ENCODE results near the gene OR2G6.
"Not testable (repeated sequence)": the region's sequence is repeated elsewhere in the genome, so short reads cannot be mapped to it uniquely, and the experiment has no call there.

The OR2G6 gene

GRCh38 chr1:248507773-248508172, at the start of gene OR2G6:
Gene OR2G6 (plus strand): TSS chr1:248508073. CDS start chr1:248521647, 13,574 bp downstream.
- H3K4me1 Mint-ChIP-seq, H3K9me3 Mint-ChIP-seq, H3K4me3 Mint-ChIP-seq, CTCF ChIA-PET, H3K27me3 Mint-ChIP-seq, DNase-seq, H3K27ac Mint-ChIP-seq, H3K36me3 Mint-ChIP-seq: not testable (repeated sequence)

- H3K27me3 Mint-ChIP-seq, H3K4me3 Mint-ChIP-seq, H3K36me3 Mint-ChIP-seq, H3K4me1 Mint-ChIP-seq, H3K9me3 Mint-ChIP-seq, H3K27ac Mint-ChIP-seq, CTCF ChIA-PET, DNase-seq: not testable (repeated sequence)
Observed at GRCh38 chr1:248459117-248459516, 48.8 kb upstream of the OR2G6 start.

GRCh38 chr1:248471154-248471553, 36.7 kb upstream of the OR2G6 start:
- Mint-ChIP-seq H3K27ac (no peak overlapping the region), H3K27me3 (no peaks in the 10 kb centered on the region), H3K36me3 (peaks cover 13% of the 10 kb centered on the region), H3K4me3 (no peak overlapping the region), H3K4me1 (no peaks in the 10 kb centered on the region), H3K9me3 (peaks cover 8% of the 10 kb centered on the region)
- DNase-seq, result no peak
- CTCF ChIA-PET, result no interaction called here

- H3K4me3 Mint-ChIP-seq, DNase-seq, H3K9me3 Mint-ChIP-seq, H3K27me3 Mint-ChIP-seq, H3K27ac Mint-ChIP-seq, H3K4me1 Mint-ChIP-seq, CTCF ChIA-PET: not testable (repeated sequence)
- H3K36me3 Mint-ChIP-seq, result peaks cover 15% of the 10 kb centered on the region
Observed at GRCh38 chr1:248472111-248472510, 35.8 kb upstream of the OR2G6 start.

GRCh38 chr1:248473051-248473450, 34.8 kb upstream of the OR2G6 start, which contains the start of gene OR2T3:
Gene OR2T3 (plus strand): TSS chr1:248473351. CDS start chr1:248473351, 0 bp downstream.
- H3K27ac Mint-ChIP-seq, H3K4me1 Mint-ChIP-seq, H3K9me3 Mint-ChIP-seq, H3K4me3 Mint-ChIP-seq, H3K27me3 Mint-ChIP-seq, CTCF ChIA-PET, DNase-seq: not testable (repeated sequence)
- peaks cover 10% of the 10 kb centered on the region for H3K36me3 Mint-ChIP-seq

- H3K27ac Mint-ChIP-seq, CTCF ChIA-PET, DNase-seq, H3K9me3 Mint-ChIP-seq, H3K27me3 Mint-ChIP-seq, H3K4me1 Mint-ChIP-seq, H3K36me3 Mint-ChIP-seq, H3K4me3 Mint-ChIP-seq: not testable (repeated sequence)
Observed at GRCh38 chr1:248475660-248476059, 32.2 kb upstream of the OR2G6 start.

- CTCF ChIA-PET, H3K9me3 Mint-ChIP-seq, H3K36me3 Mint-ChIP-seq, H3K27me3 Mint-ChIP-seq: not testable (repeated sequence)
- H3K4me3 Mint-ChIP-seq, result peak overlapping the region; percentile 82
- H3K4me1 Mint-ChIP-seq, result peaks cover 14% of the 10 kb centered on the region
- peak; percentile 57 for DNase-seq
- H3K27ac Mint-ChIP-seq, result peak overlapping the region; percentile 94
Observed at GRCh38 chr1:248481686-248482579, 25.9 kb upstream of the OR2G6 start.

GRCh38 chr1:248488289-248488688, 19.6 kb upstream of the OR2G6 start, which contains the start of gene OR2T5:
Gene OR2T5 (plus strand): TSS chr1:248488589. CDS start chr1:248488589, 0 bp downstream.
- H3K36me3 Mint-ChIP-seq, DNase-seq, H3K27ac Mint-ChIP-seq, H3K9me3 Mint-ChIP-seq, H3K27me3 Mint-ChIP-seq, CTCF ChIA-PET, H3K4me1 Mint-ChIP-seq, H3K4me3 Mint-ChIP-seq: not testable (repeated sequence)

- H3K27me3 Mint-ChIP-seq, H3K4me3 Mint-ChIP-seq, H3K4me1 Mint-ChIP-seq, DNase-seq, H3K27ac Mint-ChIP-seq, H3K36me3 Mint-ChIP-seq, CTCF ChIA-PET, H3K9me3 Mint-ChIP-seq: not testable (repeated sequence)
Observed at GRCh38 chr1:248496661-248497060, 11.2 kb upstream of the OR2G6 start.

GRCh38 chr1:248500305-248501035, 7.4 kb upstream of the OR2G6 start:
- H3K36me3 Mint-ChIP-seq, H3K27ac Mint-ChIP-seq, H3K27me3 Mint-ChIP-seq, H3K9me3 Mint-ChIP-seq, H3K4me3 Mint-ChIP-seq, CTCF ChIA-PET, H3K4me1 Mint-ChIP-seq, DNase-seq: not testable (repeated sequence)

GRCh38 chr1:248510217-248510616, 2.3 kb downstream of the OR2G6 start:
- H3K9me3 Mint-ChIP-seq, H3K27ac Mint-ChIP-seq, H3K4me3 Mint-ChIP-seq, DNase-seq, H3K36me3 Mint-ChIP-seq, H3K27me3 Mint-ChIP-seq, H3K4me1 Mint-ChIP-seq, CTCF ChIA-PET: not testable (repeated sequence)

GRCh38 chr1:248521856-248522255, 14.0 kb downstream of the OR2G6 start:
- H3K4me3 Mint-ChIP-seq, result no peak overlapping the region
- CTCF ChIA-PET, result no interaction called here

GRCh38 chr1:248537449-248537848, 29.6 kb downstream of the OR2G6 start:
- H3K27ac Mint-ChIP-seq, H3K9me3 Mint-ChIP-seq, H3K4me3 Mint-ChIP-seq, DNase-seq, H3K4me1 Mint-ChIP-seq, CTCF ChIA-PET, H3K27me3 Mint-ChIP-seq, H3K36me3 Mint-ChIP-seq: not testable (repeated sequence)

More at GRCh38 chr1:248521856-248522255, 14.0 kb downstream of the OR2G6 start:
- Mint-ChIP-seq H3K27me3 (no peaks in the 10 kb centered on the region), H3K27ac (no peak overlapping the region), H3K4me1 (no peaks in the 10 kb centered on the region), H3K9me3 (peaks cover 14% of the 10 kb centered on the region), H3K36me3 (no peaks in the 10 kb centered on the region)
- DNase-seq, result no peak

- CTCF ChIA-PET, H3K27ac Mint-ChIP-seq, H3K36me3 Mint-ChIP-seq, H3K4me1 Mint-ChIP-seq, H3K4me3 Mint-ChIP-seq, DNase-seq, H3K9me3 Mint-ChIP-seq, H3K27me3 Mint-ChIP-seq: not testable (repeated sequence)
Observed at GRCh38 chr1:248547383-248547782, 39.5 kb downstream of the OR2G6 start.

- CTCF ChIA-PET, H3K9me3 Mint-ChIP-seq, DNase-seq, H3K4me1 Mint-ChIP-seq, H3K4me3 Mint-ChIP-seq, H3K36me3 Mint-ChIP-seq, H3K27me3 Mint-ChIP-seq, H3K27ac Mint-ChIP-seq: not testable (repeated sequence)
Observed at GRCh38 chr1:248551027-248551426, 43.2 kb downstream of the OR2G6 start.
